GM18520 (cell line): Measurements from ENCODE around the gene CHD6.

Experiments
- ATAC-seq: cut with Tn5 transposase; IDR thresholded peaks from one replicate; pipeline ENCODE4 v1.9.1; 2021; ENCODE audit not compliant: unreplicated experiment

Gene CHD6

DNA sequence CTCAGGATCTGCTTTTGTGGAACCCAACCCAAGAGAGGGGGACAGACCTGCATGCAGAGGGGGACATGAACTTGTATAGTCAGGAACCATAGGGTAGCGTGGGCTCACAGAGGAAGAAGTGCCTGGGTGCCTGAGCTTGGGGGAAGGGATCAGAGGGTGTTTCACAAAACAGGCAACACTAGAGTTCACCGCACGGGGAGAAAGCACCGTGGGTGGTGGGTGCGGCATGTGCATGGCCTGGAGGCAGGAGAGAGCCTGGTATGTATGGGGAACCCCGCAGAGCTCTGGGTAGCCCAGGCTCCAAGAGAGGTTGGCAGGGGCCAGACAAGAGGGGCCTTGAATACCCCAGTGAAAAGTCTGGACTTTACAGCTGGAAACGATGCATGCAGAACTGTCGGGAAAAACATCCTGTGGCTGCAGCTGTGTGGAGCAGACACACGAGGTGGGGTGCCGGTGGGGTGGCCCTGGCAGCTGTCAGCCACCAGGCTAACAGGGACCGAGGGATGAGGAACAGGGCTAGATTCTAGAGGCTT is 244.9 kb downstream of the CHD6 start:
- ATAC-seq = no peak

GRCh38 chr20:41371371-41371770 is 246.8 kb downstream of the CHD6 start:
- ATAC-seq = no peak

DNA sequence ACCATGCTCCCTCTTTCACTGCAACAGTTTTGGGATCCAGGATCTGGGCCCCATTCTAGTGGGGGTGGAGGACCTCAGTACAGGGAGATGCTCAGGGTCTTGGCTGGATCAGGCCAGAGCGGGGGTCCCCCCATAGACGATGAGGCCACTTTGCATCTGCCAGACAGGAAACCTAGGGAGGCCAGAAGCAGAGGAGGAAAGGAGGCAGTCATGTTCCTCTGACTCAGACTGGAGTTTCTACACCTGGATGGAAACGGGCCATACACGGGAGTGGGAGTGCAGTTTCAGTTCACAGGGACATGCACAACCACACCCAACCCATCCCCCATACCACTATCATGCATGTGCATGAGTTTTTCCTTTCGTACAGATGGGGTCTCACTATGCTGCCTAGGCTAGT is 248.0 kb downstream of the CHD6 start:
- no peak for ATAC-seq

DNA sequence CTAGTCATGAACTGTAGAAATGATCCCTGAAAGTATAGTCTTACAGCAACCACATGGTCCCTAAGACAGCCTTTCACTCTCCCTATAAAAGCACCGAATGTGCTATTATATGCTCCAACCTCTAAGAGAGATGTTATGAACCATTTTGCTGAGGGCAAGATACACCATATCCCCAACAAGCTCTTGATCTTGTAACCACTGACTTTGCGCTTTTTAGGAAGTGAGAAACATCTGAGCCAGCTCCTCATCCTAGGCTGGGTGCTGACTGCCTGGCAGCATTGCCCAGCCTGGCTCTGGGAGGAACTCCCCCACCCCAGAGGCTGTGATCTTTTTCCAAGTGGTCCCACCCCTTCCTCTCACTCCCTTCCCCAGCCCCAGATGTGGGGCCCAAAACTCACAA is 248.5 kb downstream of the CHD6 start:
- ATAC-seq = no peak

DNA sequence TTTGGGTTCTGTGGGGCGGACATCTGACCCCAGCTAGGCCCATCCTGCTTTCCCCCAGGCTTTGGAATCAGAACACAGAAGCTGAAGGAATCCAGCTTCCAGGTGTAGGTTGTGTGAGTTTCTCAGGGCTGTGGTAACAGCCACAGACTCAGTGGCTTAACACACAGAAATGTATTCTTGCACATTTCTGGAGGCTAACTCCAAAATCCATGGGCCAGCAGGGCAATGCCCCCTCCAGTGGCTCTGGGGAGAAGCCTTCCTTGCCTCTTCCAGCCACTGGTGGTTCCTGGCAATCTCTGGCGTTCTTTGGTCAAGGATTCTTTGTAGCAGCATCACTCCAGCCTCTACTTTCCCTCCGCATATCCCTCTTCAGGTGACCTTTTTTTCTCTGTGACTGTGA is 250.2 kb downstream of the CHD6 start:
- ATAC-seq = no peak

- ATAC-seq = no peak
Observed at GRCh38 chr20:41367393-41367695, 250.8 kb downstream of the CHD6 start.

DNA sequence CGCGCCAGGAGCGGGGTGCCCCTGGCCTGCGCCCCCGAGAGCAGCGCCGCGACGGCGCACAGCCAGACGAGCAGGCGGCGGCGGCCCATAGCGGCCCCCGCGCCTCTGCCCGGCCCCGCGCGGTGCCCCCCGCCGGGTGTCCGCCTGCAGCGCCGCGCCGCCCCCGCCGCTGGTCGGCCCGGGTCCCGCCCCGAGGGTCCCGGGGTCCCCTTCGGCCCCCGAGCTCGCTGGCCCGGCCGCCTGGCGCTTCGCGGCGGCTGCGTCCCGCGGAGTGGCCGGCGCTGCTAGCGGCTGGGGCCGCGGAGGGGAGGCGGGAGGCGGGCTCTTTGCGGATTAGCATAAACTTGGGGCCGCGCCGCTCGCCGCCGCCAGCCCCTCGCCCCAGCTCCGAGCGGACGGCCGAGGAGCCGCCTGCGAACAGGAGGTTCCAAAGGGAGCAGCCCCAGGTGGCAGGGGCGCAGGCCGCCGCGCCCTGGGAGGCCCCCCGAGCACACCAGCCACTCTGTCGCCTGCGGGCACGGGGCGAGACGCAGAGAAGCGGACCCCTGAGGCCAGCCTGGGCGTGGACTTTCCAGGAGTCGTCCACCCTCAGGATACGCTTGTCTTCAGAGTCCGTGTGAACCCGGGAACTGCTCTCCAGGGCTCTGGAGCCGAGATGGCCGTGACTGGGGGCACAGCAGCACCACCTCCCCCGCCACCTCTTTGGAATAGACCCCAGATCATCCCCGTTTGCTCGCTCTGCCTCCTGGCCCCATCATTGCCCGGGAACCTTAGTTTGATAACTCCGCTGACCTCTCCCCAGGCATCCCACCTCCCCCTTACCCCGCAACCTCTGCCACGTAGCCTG is 251.4 kb downstream of the CHD6 start, which contains the start of gene EMILIN3:
TSS of gene EMILIN3 (minus strand) at position 273 of the 847 bp plus-strand sequence. CDS start at position 89, 184 bp downstream.
- no peak for ATAC-seq

DNA sequence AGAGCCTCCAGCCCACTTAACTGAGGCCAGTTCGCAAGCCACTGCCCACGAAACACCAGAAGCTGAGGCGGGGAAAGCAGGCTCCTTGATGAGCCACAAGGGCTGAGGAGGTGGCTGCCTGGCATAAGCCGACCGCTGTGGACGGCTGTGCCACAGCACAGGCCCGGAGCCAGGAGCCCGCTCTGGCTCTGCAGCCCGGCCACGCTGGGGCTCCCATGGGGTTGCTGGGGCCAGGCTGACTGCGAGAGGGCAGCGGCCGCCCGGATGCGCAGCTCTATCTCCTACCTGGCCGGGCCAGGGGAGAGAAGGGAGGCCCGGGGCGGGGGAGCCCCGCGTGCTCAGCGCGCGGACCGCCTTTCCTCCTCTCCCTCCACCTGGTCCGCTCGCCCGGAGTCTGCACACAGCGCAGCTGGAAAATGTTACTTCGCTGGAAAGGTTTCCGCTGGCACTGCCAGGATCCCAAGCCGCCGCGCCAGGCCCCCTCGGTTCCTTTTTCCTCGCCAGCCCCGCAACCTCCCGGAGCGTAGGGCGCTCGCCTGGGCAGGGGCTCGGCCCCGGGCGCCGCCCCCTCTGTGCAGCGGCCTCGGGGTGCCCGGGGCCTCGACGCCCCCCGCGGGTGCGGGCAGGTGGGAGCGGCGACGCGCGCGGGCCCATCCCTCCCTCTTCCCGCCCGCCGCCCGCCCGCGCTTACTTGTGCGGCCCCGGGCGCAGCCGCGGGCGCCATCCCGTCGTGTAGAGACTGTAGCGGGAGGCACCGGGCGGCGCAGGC is 252.2 kb downstream of the CHD6 start:
- no peak for ATAC-seq

DNA sequence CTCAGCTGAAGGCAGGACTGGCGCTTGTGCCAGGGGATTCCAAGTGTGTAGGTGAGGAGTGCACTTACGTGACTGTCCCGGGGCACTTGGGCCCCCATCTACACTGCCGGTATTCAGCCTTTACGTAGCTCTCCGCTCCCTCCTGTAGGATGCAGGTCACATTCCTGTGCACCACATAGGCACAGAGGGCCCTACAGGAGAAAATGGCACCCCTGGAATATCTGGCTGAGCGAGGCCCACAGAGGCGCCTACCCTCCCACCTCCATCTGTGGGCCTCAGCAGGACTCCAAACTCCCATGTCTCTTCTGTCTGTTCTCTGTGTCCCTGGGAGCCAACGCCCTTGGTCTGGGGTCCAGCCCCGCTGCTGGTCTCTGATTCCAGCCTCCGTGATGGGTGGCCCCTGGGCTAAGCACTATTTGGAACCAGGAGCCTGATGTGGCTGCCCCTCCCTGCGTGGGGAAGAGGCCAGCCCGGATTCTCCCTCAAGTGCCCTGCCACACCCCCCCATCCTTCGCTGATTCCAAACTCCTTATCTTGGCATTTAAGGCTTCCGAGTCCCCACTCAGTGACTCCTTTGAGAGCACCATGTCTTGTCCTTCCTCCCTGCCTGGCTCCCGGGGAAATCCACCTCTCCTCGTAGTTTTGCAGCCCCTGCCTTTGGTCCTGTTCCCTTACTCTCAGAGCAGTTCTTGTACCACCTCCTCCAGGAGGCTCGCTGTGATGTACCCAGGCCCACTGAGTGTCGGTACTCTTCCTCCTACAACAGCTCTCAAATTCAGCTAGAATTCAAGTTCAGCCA is 253.0 kb downstream of the CHD6 start:
- no peak for ATAC-seq

GRCh38 chr20:41364236-41364855 is 253.8 kb downstream of the CHD6 start:
- ATAC-seq = no peak

GRCh38 chr20:41363601-41364000 is 254.6 kb downstream of the CHD6 start:
- ATAC-seq = no peak

DNA sequence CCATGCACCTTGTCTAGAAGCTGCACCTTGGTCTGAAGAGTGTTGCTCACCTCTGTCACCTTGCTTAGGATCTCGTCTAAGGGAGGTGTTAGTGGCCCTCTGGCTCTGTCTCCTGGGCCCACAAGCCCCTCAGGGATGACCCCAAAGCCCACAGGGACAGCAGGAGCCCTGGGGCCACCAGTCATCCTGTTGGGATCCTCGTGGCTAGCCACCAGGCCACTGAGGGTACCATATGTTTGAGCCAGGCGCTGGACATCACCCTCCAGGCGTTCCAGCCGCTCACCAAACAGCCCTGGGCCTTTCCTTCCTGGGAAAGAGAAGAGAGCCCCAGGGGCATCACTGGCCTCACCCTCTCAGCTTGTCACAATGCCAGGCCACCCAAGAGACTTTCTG is 255.4 kb downstream of the CHD6 start:
- ATAC-seq = no peak

DNA sequence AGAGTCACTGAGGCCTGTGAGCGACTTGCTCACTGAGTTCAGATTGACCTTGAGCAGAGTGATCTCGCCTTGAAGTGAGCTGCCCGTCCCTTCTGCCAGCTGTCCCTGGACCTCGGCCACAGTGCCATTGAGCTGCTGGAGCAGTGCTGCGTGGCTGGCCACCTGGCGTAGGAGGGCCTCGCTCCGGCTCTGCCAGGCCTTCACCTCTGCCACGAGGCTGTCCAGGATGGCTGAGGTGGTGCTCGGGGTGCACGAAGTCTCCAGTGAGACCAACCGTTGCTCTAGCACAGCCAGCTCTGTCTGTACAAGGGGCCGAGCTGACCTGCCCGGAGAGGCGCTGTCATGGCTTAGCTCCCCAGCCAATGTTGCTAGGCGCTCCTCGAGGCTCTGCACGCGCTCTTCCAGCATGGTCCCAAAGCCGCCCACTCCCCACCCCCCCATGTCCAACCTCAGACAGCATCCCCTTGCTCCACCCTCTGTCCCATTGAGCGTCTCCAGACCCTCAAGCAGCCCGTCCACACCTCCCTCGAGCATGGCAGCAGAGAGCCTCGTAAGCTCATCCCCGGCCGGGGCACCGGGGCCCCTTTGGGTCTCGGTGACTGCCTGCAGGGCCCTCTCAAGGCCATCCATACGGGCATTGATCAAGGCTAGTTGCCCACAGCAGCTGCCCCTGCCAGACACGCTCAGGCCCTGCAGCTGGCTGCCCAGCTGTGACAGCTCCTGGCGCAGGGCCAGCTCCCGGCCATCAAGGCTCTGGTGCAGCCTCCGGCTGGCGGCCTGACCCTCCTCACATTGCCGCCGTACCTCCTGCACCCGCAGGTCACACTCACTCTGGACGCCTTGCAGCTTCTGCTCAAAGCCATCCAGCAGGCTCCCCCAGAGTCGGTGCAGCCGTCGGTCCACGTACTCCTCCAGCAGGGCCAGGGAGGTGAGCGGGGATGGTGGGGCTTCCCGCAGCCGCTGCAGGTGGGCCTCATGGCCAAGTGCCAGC is 256.1 kb downstream of the CHD6 start:
- ATAC-seq = no peak

DNA sequence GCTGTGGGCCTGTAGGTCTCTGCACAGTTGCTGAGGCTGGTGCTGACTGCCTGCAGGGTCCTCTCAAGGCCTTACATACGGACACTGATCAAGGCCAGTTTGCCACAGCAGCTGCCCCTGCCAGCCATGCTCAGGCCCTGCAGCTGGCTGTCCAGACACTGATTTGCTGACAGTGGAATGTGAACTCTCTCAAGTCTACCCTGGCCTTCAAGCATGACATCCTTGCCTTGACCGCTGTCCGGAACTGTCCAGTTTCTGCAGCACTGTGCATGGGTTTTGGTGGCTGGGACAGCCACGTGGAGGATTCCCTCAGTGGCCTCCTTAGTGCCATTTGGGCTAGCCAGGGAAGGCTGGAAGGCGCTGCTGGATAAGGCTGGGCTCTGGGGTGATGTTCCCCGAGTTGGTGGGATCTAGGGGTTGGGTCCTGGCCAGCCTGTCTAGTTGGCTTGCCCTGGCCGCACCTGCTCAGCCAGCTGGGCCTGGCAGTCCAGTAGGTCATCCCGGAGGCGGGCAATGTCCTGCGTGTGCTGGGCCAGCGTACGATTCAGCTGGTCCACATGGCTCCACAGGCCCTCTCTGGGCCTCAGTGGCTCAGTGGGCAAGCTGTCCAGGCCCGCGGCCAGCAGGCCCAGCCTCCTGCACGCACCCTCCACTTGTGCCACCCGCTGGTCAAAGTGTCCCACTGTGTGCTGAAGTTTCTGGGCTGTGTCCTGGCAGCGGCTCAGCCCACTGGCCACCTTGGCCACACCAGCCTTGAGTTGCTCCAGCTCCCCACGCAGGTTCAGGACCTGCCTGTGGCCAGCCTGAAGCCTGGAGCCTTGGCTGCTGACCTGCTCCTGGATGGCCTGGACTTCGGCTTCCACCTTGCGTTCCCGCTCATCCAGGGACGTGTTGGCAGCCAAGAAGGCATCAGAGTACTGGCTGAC is 257.1 kb downstream of the CHD6 start:
- no peak for ATAC-seq

- no peak for ATAC-seq
Observed at GRCh38 chr20:41359541-41360011, 258.6 kb downstream of the CHD6 start.

- no peak for ATAC-seq
Observed at GRCh38 chr20:41358717-41359116, 259.5 kb downstream of the CHD6 start.

DNA sequence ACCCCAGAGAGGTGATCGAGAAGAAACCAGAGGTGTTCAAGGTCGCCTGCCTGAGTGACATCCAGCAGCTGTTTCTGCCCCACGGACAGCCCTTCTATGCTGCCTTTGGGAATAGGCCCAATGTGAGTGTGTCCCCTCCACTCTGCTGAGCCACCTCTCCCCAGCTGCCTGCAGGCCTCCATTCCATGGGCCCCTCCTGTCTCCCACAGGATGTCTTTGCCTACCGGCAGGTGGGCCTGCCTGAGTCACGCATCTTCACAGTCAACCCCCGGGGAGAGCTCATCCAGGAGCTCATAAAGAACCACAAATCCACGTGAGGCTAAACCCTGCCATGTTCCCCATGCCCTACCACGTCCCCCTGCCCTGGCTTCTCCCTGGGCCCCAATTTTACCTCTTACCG is 259.9 kb downstream of the CHD6 start:
- ATAC-seq = no peak

GRCh38 chr20:41357424-41358163 is 260.6 kb downstream of the CHD6 start:
- ATAC-seq = no peak
